PC-9 (cell line): ENCODE results near the gene FAM83C. TPM values are rescaled to one million over a fixed set of nuclear protein-coding genes. Genes with fewer than 3 reads are reported as not detected.

Source experiments
- BruUV-seq: library from RNA; stranded (reverse); fragments of 400-500 nt; replicated peaks from 2 replicates; lab custom pipeline; 2021; lab: Mats Ljungman, UMichigan
- CTCF ChIA-PET: fragments of 300-600 bp; sonication (Branson Sonifier 250); formaldehyde crosslinking; loops from one replicate; lab custom pipeline; 2022; ENCODE audit warnings: antibody characterized with exemption; lab: Charles Lee
- POLR2A ChIA-PET: fragments of 300-600 bp; sonication (Branson Sonifier 250); formaldehyde crosslinking; loops from one replicate; lab custom pipeline; 2022; ENCODE audit warnings: antibody characterized with exemption; ENCODE audit not compliant: unreplicated experiment; lab: Charles Lee
- DNase-seq, 2 experiments: peaks; one replicate each; pipeline versions ENCODE4 v3.0.0 to v3.0.0-alpha.2; 2015 to 2022; ENCODE audit warnings: mixed read lengths in 1 of 2
- H2AFZ ChIP-seq: fragments of 200-600 bp; sonication (generic); 2 replicates; pipeline ENCODE4 v1.8.1; 2017; ENCODE audit warnings: antibody characterized with exemption
- H3F3A ChIP-seq: fragments of 200-600 bp; sonication (generic); 2 replicates; pipeline ENCODE4 v1.8.1; 2017; ENCODE audit warnings: antibody characterized with exemption, mild to moderate bottlenecking, low read depth; ENCODE audit not compliant: insufficient read depth
- H3K27ac ChIP-seq: fragments of 200-600 bp; sonication (generic); 2 replicates; pipeline ENCODE4 v1.6.1; 2016; ENCODE audit warnings: mixed run types
- H3K27me3 ChIP-seq: fragments of 200-600 bp; sonication (generic); 2 replicates; pipeline ENCODE4 v1.6.1; 2016; ENCODE audit warnings: low read depth, mixed run types; ENCODE audit not compliant: insufficient read depth
- H3K36me3 ChIP-seq: fragments of 200-600 bp; sonication (generic); 2 replicates; pipeline ENCODE4 v1.6.1; 2016; ENCODE audit warnings: low read depth, mixed run types
- H3K4me1 ChIP-seq: fragments of 200-600 bp; sonication (generic); replicated peaks from 2 replicates; pipeline ENCODE4 v1.6.1; 2016; ENCODE audit warnings: mixed run types; ENCODE audit not compliant: insufficient read depth
- H3K4me2 ChIP-seq: fragments of 200-600 bp; sonication (generic); 2 replicates; pipeline ENCODE4 v1.6.1; 2017; ENCODE audit warnings: mixed run types
- H3K4me3 ChIP-seq: fragments of 200-600 bp; sonication (generic); 2 replicates; pipeline ENCODE4 v1.6.1; 2016; ENCODE audit warnings: mixed run types
- H3K79me2 ChIP-seq: fragments of 200-600 bp; sonication (generic); 2 replicates; pipeline ENCODE4 v1.6.1; 2017; ENCODE audit warnings: low read depth, mixed run types
- H3K9me2 ChIP-seq: fragments of 200-600 bp; sonication (generic); 2 replicates; pipeline ENCODE4 v1.8.1; 2017; ENCODE audit warnings: mild to moderate bottlenecking; ENCODE audit not compliant: insufficient read depth
- H3K9me3 ChIP-seq: fragments of 200-600 bp; sonication (generic); 2 replicates; pipeline ENCODE4 v1.8.1; 2016; ENCODE audit warnings: low read depth; ENCODE audit not compliant: insufficient read depth
- H4K20me1 ChIP-seq: fragments of 200-600 bp; sonication (generic); 2 replicates; pipeline ENCODE4 v1.8.1; 2017; ENCODE audit not compliant: insufficient read depth
- CTCF ChIP-seq: fragments of 200-600 bp; sonication (generic); conservative IDR thresholded peaks from 2 replicates; pipeline ENCODE4 v1.6.1; 2017; ENCODE audit warnings: mixed run types, antibody characterized with exemption, mild to moderate bottlenecking, moderate library complexity
- EZH2 ChIP-seq: fragments of 200-600 bp; sonication (generic); IDR thresholded peaks from 2 replicates; pipeline ENCODE4 v1.8.0; 2017; ENCODE audit warnings: antibody characterized with exemption, low read depth
- intact Hi-C: fragments of 100-400 bp; cut with micrococcal nuclease; formaldehyde crosslinking; loops from one replicate; pipeline ENCODE4 v1.10.0; 2022; ENCODE audit not compliant: unreplicated experiment
- total RNA-seq: library from RNA; stranded (reverse); gene quantifications from 2 replicates; pipeline ENCODE4 v1.2.3, GENCODE V29; 2021

FAM83C gene
- total RNA-seq, 1 experiment from 2014 or later: not detected

GRCh38 chr20:35283441-35284266 is 8.6 kb downstream of the FAM83C start:
- H3K36me3 ChIP-seq: peaks cover 36% of the 10 kb centered on the region
- H3K27me3 ChIP-seq: no peaks in the 10 kb centered on the region
- peak in 1 of 2 experiments; percentile 86 for DNase-seq
- ChIA-PET CTCF (interaction anchor here (0.6 to 1.0 kb wide), 2 partner anchors 19 to 166 kb away, joined by 3 to 4 read pairs; no protein-coding TSS in a partner anchor), POLR2A (interaction anchor here (0.6 to 1.2 kb wide), 4 partner anchors 22 to 170 kb away, joined by 3 to 15 read pairs (median 6); no protein-coding TSS in a partner anchor)
- H4K20me1 ChIP-seq: peaks cover 34% of the 10 kb centered on the region
- H3K4me2 ChIP-seq: peak overlapping the region; percentile 99
- no peaks in the 10 kb centered on the region for H3K9me3 ChIP-seq
- H3K4me1 ChIP-seq: peaks cover 15% of the 10 kb centered on the region
- peak overlapping the region; percentile 82 for H3K27ac ChIP-seq
- H3K4me3 ChIP-seq: peak overlapping the region; percentile 88
- intact Hi-C loops: no loop called here
- no peaks in the 10 kb centered on the region for H3K9me2 ChIP-seq
- TSS peak; percentile 72 for BruUV-seq
- peaks cover 40% of the 10 kb centered on the region for H3K79me2 ChIP-seq
- TF ChIP-seq CTCF (no peak), EZH2 (no peak)
- peak overlapping the region; percentile 75 for H2AFZ ChIP-seq
- peaks cover 54% of the 10 kb centered on the region for H3F3A ChIP-seq

GRCh38 chr20:35281506-35282101 is 10.6 kb downstream of the FAM83C start:
- TF ChIP-seq EZH2: no peak
- no peak for TF ChIP-seq CTCF
- no peak overlapping the region for H3K4me3 ChIP-seq
- no peaks in the 10 kb centered on the region for H3K9me2 ChIP-seq
- peaks cover 47% of the 10 kb centered on the region for H3K79me2 ChIP-seq
- POLR2A ChIA-PET: no interaction called here
- CTCF ChIA-PET: no interaction called here
- no peak for DNase-seq
- H3K9me3 ChIP-seq: no peaks in the 10 kb centered on the region
- no peak overlapping the region for H3K27ac ChIP-seq
- no peaks in the 10 kb centered on the region for H3K27me3 ChIP-seq
- H3K4me2 ChIP-seq: no peak overlapping the region
- BruUV-seq: no TSS peak
- H3K4me1 ChIP-seq: peaks cover 21% of the 10 kb centered on the region
- peaks cover 41% of the 10 kb centered on the region for H3K36me3 ChIP-seq
- peaks cover 39% of the 10 kb centered on the region for H4K20me1 ChIP-seq
- H3F3A ChIP-seq: peaks cover 60% of the 10 kb centered on the region
- intact Hi-C loops: no loop called here
- H2AFZ ChIP-seq: no peak overlapping the region

GRCh38 chr20:35280523-35280922 is 11.7 kb downstream of the FAM83C start:
- Histone ChIP-seq H3K4me3 (no peak overlapping the region), H3K9me3 (no peaks in the 10 kb centered on the region), H3F3A (peaks cover 60% of the 10 kb centered on the region), H3K4me2 (no peak overlapping the region), H3K79me2 (peaks cover 55% of the 10 kb centered on the region), H3K4me1 (peaks cover 24% of the 10 kb centered on the region), H3K36me3 (peaks cover 41% of the 10 kb centered on the region), H3K27me3 (no peaks in the 10 kb centered on the region), H3K9me2 (no peaks in the 10 kb centered on the region), H2AFZ (no peak overlapping the region), H4K20me1 (peaks cover 39% of the 10 kb centered on the region), H3K27ac (no peak overlapping the region; the same call in 1 of the 2 replicates)
- CTCF ChIA-PET: no interaction called here
- TF ChIP-seq EZH2 (no peak), CTCF (no peak)
- intact Hi-C loops: no loop called here
- BruUV-seq: no TSS peak
- POLR2A ChIA-PET: no interaction called here
- no peak for DNase-seq
